HG02840 (cell line): ENCODE data around the gene ACTBL2.
A peak's percentile ranks its signal among the peaks of the same experiment; 100 is the strongest.
"Not testable (repeated sequence)": the region's sequence is repeated elsewhere in the genome, so short reads cannot be mapped to it uniquely, and the experiment has no call there.

Experiments used
- ATAC-seq: cut with Tn5 transposase; IDR thresholded peaks from one replicate; pipeline ENCODE4 v1.9.1; 2021; ENCODE audit warnings: mild to moderate bottlenecking, moderate library complexity, moderate number of reproducible peaks; ENCODE audit not compliant: unreplicated experiment, low FRiP score

Gene ACTBL2

DNA sequence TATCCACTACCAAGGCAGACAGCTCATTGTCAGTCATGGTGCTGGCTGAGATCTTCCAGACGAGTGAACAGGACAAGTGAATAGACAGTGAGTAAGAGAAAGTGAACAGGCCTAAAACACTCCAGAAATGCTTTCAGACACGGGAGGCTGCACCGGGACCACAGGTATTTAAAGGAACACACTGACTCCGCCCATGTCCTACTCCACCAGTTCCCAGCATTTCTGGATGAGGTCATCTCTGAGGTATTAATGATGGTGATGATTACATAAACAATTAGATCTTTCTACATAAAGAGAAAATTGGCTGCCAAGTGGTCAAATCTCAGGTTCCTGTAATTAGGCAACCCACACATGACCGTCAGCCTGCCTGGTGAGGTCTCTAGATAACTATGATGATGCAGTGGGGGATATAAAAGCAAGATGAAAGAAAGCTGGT lies at the start of gene ACTBL2:
TSS of gene ACTBL2 (minus strand) at position 141 of the 436 bp plus-strand sequence. CDS start at position 37, 104 bp downstream.
- no peak for ATAC-seq

DNA sequence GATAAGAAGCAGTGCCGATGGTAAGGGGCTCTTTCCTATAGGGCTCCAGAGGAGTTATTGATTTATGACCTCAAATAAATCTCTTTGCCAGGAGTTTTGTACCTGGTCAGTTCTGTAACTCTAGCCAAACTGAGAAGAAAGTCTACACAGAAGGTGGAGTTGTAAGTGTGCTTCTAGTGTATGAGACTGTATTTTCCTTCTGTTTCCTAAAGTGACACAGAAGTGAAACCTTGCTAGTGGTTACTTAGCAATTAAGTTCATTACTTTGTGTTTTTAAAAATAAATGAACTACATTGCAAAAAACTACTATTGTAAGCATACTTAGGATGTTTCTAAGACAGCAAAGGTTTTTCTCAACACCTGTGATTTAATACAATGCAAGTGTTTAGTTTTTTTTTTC lies 48.7 kb upstream of the ACTBL2 start:
- ATAC-seq, result no peak

DNA sequence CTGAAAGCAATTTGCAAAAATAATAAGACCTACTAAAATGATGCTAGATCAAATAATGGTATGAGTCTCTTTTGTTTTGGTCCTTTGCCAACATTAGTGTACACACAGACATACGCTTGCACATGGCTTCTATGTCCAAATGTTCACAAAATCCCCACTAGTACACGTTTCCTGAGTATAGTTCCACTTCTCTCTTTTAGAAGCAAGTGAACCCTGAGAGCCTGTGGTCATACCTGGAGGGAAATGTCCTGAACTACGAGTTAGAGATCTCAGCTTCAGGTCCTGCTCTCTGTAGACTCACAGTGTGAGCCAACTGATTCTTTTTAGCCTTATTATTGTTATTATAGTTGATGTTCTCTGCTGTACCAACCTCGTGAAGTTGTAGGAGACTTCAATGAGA lies 47.3 kb upstream of the ACTBL2 start:
- ATAC-seq, result no peak

DNA sequence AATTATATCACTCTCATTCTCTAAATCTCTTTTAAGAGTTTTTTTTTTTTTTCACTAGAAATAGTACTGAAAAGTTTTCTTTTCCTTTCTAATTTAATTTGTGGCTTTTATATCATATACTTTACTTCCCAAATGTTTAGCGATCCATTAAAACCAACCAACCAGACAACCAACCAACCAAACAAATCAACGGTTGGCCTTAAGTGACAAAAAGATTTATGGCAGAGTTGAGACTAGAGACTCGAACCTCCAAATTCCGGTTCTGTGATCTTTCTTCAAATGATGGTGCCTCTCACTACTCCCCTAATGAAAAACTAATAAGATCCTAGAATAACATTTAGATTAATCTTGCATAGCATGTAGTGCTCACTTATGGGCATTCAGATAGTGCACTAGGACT lies 45.3 kb upstream of the ACTBL2 start:
- no peak for ATAC-seq

DNA sequence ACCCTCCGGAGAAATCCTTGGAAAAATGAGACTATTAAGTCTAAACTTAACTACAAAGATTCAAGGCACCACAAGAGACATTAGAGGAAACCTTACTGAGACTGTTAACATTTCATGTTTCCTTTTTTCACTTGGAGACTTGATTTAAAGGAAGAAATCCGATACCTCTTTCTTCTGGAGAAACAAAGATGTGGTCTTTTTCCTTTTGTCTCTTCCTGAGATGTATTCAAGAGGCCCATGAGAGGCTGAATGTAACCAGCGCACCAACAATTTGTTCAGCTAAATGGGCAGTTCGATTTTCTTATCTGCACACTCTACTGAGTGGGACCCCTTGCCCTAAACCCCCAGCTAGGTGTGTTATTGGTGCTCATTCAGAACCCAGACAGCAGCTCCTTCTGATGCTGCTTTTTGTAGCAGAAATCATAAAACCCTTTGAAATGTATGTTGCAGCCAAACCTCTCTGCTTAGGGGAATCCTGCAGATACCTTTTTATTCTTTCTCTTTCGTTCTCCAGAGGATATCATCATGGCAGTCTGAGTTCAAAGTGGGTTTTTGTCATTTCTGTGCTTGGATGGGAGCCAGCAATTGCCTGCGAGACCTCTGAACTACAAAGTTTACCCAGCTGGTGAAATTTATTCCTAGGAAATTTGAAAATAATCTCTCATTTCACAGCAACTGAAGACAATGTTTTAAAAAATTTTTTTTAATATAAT lies 41.9 kb upstream of the ACTBL2 start:
- ATAC-seq, result no peak

DNA sequence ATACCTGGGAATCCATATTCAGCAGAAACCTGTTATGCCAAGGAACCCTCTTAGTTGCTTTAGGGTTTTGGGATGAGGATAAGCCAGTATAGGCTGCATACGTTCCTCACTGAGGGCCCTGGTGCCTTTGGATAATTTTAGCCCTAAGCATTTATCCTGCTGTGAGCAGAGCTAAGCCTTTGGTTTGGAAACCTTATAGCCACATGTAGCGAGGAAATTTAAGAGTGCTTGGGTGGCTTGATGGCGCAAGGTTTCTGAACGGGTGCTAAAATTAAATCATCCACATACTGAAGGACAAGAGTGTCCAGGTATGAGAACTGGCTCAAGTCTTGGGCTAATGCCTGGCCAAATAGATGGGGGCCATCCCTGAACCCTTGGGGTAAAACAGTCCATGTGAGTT lies 39.9 kb upstream of the ACTBL2 start:
- not testable (repeated sequence) for ATAC-seq

DNA sequence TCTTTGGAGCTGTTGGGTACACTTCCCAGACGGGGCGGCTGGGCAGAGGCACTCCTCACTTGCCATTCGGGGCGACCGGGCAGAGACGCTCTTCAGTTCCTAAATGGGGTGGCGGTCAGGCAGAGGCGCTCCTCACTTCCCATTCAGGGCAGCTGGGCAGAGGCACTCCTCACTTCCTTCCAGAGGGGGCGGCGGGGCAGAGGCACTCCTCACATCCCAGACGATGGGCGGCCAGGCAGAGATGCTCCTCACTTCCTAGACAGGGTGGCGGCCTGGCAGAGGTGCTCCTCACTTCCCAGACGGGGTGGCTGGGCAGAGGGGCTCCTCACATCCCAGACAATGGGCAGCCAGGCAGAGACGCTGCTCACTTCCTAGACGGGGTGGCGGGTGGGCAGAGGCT lies 35.8 kb upstream of the ACTBL2 start:
- ATAC-seq, result not testable (repeated sequence)

DNA sequence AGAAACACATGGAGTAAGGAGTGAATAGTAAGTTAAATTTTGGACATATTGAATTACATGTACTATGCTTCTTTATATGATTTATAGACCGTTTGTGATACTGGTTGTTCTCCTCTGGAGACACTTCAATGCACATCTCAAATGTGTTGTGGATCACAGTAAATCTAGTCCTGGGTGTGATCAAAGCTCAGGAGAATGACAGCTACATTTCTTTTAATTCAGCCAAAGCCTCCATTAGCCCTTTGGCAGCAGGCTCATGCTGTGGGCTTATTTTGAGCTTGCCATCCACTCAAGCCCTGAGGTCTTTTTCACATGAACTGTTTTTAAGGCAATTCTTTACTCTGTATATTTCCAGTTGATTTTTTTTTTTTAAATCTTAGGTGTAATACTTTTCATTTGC lies 34.6 kb upstream of the ACTBL2 start:
- ATAC-seq, result no peak

DNA sequence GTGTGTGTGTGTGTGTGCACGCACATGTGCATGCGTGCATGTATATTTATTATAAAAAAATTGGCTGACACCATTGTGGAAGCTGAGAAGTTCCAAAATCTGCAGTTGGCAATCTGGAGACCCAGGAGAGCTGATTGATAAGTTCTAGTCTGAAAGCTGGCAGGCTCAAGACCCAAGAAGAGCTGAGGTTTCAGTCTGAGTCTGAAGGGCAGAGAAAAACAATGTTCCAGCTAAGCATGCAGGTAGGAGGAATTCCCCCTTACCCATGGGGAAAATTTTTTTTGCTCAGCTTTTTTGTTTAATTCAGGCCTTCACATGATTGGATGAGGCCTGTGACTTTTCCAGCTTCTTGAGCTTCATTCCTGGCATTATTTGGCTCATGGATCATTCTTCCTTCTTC lies 31.2 kb upstream of the ACTBL2 start:
- no peak for ATAC-seq

DNA sequence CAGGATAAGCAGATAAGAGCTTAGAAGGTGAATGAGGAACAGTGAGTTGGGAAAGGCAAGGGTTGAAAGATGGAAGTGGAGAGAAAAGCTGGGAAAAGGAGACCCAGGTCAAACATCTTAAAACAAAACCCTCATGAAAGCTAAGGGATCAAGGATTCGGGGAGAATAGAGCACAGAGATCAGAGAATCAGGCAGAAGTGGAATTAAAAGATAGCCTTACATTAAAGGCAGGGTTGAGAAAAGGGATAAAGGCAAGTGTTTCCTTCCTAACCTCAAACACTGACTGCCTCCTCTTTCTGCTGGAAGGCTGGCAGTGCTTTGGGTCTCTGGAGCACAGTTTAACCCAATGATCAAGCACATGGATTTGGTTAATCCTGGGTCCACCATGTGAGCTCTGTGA lies 28.7 kb upstream of the ACTBL2 start:
- ATAC-seq, result no peak

DNA sequence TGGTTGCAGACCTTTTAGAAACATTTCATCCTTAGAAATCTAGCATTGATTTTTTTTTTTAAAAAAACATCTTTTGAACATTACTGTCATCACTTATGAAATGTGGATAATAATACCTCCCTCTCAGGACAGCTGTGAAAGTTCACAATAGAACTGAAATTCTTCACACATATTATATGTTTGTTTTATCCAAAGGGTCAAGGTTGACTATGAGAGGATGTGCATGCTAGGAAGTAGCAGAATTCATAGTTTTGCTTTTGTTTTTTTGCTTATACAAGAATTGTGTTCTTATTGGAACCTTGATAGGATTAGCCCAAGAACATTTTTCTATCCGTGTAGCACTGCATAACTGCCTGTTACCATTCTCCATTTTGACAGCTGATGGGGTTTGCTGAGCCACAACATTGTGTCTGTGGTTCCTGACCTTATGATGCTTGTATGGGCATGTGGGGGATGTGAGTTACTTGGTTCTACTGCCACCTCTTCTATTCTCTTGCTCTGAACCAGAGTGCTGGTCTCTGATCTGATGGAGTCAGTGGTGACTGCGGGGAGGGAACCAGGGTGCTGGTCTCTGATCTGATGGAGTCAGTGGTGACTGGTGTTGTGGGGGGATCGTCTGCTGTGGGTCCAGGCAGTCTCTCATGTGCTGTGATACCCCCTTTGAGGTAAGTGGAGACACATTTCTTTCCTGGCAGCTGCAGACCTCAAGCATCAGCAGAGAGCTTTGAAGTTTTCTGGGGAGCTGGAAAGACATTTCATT lies 27.1 kb upstream of the ACTBL2 start:
- no peak for ATAC-seq

DNA sequence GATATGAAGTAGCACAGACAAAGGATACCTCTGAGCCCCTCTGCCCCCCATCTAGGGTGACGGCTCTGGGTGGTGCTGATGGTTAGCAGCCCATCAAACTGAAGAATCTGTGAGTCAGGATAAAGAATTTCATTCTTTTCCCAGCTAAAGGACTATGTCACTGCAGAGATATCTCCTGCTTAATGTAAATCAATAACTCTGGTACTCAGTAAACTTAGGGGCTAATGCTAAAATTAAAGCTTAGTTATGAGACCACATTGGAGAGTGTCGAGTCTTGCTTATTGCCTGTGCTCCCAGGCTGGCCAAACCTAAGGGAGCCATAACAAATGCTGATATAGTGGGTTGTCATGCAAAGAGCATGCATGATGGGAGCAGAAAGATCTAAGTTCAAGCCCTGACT lies 25.6 kb upstream of the ACTBL2 start:
- ATAC-seq, result no peak

DNA sequence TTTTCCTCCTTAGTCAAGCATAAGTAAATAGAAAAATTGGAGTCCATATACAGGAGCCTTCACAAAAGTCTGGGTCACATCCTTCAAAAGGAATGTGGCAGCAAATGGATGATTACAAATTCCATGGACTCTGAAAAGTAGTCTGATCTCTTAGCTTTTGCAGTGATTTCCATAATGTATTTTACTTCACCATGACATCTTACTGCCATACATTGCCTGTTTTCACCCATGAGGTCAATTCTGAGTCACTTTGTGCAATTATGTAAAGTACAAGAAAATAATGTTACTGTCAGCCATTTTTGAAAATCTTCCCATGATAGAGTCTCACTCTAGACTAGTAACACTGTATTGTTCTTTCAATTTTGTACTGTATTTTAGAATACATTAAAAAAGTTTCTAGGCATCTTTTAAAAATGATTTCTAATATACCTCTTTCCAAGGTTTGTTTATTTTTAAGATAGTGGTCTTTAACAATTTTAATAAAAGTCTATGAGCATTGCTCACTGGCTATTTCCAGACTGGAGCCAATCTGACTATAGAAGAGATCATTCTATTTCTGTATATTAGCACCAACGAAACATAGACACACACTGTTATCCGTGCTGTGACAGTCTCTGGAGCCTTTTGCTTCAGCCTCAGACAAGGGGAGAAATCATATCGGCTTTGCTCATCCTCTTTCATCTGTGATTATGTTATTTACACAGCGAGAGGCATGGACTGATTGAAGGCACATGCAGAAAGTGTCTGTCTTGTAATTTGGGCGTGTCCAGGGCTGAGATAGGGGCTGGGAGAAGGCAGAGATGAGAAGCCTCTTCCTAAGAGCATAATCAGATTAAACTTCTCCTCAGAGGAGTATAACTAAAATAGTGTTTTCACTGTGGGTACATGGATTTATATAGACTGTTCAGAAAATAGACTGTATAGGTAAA lies 22.9 kb upstream of the ACTBL2 start:
- ATAC-seq, result no peak

DNA sequence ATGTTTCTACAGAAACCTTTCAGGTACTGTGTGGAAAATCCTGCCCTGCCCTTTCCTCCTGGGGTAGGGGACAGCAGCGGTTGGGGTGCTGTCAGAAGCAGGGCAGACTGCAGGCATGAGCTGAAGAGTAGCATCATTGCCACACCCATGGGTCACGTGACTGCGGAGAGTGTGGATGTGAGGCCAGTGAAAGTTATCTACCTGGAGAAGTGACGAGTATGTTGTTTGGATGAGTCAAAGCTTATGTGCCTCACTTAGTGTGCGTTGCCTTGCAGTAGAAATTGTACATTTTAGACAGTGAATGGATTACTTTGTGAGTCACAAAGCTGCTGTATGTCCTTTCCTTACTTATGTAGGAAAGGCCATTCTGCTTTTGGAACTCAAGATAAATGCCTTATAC lies 21.7 kb upstream of the ACTBL2 start:
- no peak for ATAC-seq

DNA sequence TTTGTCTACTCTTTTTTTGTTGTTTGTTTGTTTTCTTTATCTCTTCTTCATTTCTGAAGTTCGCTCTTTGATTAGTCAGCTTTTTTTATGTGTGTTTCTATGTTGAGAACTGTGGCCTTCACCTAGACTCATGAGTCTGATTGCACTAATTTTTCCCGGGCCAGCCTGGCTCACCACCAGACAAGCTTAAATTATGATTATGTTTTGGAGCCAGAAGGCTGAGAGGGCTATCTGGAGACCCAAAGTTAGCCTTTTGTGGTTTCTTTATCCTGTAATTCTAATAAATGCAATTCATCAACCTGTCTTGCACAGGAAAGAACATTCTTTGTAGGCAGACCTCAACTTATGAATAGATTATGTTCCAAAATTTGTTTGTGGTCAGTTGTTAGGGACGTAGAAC lies 20.8 kb upstream of the ACTBL2 start:
- ATAC-seq, result no peak

DNA sequence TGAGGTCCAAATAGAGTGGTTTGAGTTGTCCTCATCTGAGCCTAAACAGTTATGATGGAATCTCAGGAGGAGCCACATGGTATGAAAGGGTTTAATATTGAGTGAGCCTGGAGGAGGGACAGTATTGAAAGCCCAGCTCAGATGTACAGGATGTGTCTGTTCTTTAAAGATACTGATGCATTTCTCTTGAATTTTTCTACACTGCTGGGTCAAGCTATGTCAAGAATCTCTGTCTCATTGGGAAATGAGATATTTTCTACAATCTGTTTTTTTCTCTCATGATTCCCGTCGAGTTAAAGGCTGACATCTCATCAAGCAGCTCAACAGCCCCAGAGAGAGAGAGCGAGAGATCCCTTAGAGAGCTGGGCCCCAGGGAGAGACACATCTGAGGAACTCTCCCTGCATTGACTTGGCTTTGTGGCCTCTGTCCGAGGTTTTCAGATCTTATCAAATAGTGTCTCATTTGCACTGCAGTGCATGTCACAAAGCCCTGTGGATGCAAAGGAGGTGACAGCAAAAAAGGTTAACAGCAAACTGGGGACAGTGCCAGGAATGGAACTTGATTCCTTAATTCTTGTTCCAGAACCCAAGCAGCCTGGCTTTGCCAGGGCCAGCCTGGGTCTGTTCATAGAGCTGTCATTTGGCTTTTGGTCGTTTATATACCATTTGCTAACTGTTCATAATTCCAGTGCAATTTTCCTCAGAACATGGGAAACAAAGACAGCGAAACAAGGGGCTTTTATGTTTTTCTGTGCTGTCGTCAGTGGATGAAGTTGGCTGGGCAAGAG lies 19.0 kb upstream of the ACTBL2 start:
- ATAC-seq, result no peak

DNA sequence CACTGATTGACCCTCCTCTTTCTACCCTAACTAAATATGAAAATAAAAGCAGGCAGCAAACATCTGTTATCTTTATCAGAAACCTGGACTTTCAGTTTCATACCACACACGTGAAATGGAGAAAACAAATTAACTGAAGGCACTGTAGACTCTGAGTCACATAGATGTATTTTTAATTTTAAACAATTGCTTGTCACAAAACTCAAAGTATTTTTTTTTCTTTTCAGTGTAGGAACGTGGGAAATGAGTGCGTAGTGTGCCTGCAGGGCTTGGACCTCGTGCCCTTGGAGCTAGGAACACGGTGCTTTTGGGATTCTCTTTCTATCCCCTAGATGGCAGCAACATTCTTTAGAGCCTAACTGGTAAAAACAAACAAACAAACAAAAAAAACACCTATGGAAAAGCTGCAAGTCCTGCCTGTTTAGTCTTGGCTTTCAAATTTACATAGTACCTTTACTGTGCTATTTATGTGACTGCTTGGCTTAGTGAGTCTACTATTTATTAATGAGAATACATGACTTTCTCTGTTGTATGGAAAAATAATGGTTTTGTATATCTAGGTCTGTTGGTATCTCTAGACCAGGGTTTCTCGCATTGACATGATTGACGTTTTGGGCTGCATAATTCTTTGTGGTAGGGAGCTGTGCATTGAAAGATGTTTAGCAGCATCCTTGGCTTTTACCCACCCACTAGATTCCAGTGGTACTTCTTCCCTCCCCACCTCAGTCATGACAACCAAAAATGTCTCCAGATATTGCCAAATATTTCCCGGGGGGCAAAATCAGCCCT lies 16.8 kb upstream of the ACTBL2 start:
- peak; percentile 85 for ATAC-seq

DNA sequence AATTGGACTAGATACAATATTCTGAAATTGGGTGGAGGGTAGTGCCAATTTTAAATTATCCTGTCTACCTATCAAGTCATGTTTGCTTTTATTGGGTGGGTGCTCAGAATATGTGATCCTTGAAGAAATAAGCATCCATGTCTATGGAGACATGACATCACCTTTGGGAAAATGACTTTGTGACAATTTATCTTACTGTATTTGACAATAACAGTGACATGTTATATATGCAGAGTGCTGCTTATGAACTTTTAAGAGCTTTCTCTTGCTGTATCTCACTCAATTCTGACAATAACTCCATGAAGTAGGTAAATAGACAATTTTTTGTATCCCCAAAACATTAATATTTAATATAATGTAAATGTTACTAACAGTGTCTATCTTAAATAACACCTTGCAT lies 15.1 kb upstream of the ACTBL2 start:
- ATAC-seq, result no peak

DNA sequence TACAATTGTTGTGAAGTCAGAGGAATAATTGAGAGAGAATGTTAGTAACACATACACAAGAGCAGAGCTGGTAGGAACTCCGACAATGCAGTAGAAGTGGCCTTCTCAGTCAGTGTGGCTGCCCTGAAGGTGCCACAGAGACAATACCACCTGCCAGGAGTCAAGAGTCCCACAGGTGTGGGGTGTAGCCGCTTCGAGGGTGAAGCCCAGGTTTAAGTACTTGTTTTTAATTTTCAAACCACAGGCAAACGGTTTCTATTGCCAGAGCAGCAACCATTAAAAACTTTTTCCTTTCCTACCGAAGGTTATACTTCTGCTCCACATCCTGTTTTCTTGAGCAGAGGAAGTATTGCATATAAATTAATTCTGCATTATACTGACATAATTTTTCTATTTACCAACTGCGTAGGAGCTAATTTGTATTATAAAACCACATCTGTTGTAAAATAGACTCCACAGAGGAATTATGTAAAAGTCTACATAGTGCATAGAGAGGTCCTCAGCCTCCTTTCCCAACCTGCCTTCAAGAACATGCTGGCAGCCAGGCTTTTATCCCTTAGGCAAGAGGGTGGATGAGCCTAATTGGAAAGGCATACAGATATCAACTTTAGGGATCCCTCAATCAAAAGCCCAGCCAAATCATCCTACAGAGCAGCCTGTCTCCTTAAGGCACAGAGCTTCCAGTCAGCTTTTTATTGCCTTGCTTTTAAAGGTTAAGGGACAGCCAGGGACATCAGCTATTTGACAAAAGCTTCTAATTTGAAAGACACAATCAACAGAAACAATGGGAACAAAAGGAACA lies 12.9 kb upstream of the ACTBL2 start:
- no peak for ATAC-seq
